Measurements from ENCODE around the gene MGAT4C.

MGAT4C gene

GRCh38 chr12:85993746-85994145 lies 262.4 kb downstream of the MGAT4C start:
- in situ Hi-C loops (cut with MboI; ENCODE audit: low sequenced_read_pairs) = no loop called here

- in situ Hi-C loops (cut with MboI; ENCODE audit: low sequenced_read_pairs) = no loop called here
These were observed 270.2 kb downstream of the MGAT4C start for GRCh38 chr12:85985996-85986395.

- in situ Hi-C loops (cut with MboI; ENCODE audit: low sequenced_read_pairs) = no loop called here
These were observed 272.6 kb downstream of the MGAT4C start for GRCh38 chr12:85983601-85984000.

GRCh38 chr12:85979641-85980040 lies 276.6 kb downstream of the MGAT4C start:
- in situ Hi-C loops (cut with MboI; ENCODE audit: low sequenced_read_pairs) = no loop called here

GRCh38 chr12:85975716-85976115 lies 280.5 kb downstream of the MGAT4C start:
- in situ Hi-C loops (cut with MboI; ENCODE audit: low sequenced_read_pairs) = no loop called here

GRCh38 chr12:85971800-85972199 lies 284.4 kb downstream of the MGAT4C start:
- in situ Hi-C loops (cut with MboI; ENCODE audit: low sequenced_read_pairs) = no loop called here

- in situ Hi-C loops (cut with MboI; ENCODE audit: low sequenced_read_pairs) = no loop called here
These were observed 287.6 kb downstream of the MGAT4C start for GRCh38 chr12:85968606-85969005.

DNA sequence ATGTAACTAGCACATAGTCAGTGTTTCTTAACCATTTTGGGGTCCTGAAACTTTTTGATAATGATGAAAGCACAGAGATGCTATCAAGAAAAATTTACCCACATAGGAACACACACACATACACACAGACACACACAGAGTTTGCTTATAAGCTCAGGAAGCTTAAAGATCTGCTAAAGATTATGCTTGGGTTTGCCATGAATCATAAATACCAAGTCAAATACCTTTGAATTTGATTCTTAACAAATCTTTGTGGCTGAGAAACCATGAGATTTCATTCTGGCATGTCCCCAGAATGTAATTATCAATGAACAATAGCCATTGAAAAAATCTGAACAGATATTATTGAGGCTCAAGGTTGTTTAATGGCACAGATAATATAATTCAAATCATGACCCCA lies 292.9 kb downstream of the MGAT4C start:
- in situ Hi-C loops (cut with MboI; ENCODE audit: low sequenced_read_pairs) = no loop called here

DNA sequence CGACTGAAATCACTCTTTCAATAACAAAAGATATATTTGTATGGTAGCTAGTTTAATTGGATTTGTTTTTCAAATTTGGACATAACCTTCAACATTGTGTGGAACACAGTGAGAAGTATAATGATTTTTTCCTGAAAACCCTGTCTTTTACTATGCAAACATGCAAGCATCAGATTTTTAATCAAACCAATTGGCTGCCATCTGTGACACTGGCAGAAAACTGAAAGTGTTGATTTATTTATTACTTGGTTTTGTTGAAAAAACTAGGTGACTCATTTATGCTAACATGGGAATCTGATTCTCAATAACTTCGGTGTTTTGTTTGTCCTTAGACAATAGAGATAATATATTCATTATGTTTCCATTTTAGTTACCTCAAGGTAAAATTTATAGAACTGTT lies 300.1 kb downstream of the MGAT4C start:
- in situ Hi-C loops (cut with MboI; ENCODE audit: low sequenced_read_pairs) = no loop called here

DNA sequence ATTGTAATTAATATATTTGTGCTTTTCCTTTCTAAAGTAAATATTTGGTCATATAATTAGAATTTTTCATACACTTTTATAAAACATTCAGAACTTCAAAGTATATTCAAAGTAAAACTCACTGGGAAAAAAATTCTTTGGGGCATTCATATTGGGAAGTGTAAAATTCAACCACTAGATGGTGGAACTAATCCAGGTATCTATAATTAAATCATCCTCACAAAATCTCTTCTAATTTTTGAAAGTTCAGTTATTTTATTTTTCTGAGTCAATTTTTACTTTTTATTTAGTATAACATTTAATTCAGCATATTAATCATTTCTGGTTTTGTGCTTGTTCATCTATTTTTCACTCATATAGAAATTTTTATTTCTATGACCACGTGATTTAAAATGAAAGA lies 301.1 kb downstream of the MGAT4C start:
- in situ Hi-C loops (cut with MboI; ENCODE audit: low sequenced_read_pairs) = no loop called here

DNA sequence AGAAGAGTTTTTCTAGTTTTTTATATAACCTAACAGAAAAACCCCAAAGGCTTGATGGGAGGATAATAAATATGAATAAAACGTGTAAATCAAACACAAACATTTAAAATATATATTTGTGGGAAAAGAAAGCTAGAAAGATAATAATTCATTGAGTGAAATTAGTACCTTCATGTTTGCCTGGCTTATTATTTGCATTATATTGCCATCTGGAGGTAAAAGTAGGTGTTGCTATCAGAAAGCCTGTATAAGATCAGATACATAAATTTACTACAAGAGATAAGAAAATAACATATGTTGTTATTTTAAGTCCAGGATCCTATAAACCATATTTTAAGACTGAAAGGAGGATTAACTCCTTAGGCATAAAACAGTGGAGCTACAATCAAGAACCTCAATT lies 304.4 kb downstream of the MGAT4C start:
- in situ Hi-C loops (cut with MboI; ENCODE audit: low sequenced_read_pairs) = no loop called here

GRCh38 chr12:85949253-85949652 lies 306.9 kb downstream of the MGAT4C start:
- in situ Hi-C loops (cut with MboI; ENCODE audit: low sequenced_read_pairs) = no loop called here

DNA sequence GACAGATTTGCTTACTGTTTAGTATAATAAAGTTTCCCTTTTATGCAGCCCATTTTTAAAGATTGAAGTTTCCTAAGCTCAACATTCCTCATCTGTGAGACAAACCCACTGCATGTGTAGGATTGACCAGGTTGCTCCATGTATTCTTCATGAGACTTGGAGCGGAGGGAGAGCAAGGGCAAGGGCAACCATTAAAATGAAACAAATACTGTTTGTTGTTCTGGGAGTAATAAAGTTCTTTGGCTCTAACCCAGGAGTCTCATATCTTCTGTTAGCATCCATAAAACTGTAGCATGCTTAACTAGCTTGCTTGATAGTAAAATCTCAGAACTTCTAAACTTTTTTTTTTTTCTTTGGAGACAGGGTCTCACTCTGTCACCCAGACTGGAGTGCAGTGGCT lies 307.9 kb downstream of the MGAT4C start:
- in situ Hi-C loops (cut with MboI; ENCODE audit: low sequenced_read_pairs) = no loop called here

GRCh38 chr12:85947286-85947685 lies 308.9 kb downstream of the MGAT4C start:
- in situ Hi-C loops (cut with MboI; ENCODE audit: low sequenced_read_pairs) = no loop called here

- in situ Hi-C loops (cut with MboI; ENCODE audit: low sequenced_read_pairs) = no loop called here
These were observed 309.8 kb downstream of the MGAT4C start for GRCh38 chr12:85946375-85946774.

DNA sequence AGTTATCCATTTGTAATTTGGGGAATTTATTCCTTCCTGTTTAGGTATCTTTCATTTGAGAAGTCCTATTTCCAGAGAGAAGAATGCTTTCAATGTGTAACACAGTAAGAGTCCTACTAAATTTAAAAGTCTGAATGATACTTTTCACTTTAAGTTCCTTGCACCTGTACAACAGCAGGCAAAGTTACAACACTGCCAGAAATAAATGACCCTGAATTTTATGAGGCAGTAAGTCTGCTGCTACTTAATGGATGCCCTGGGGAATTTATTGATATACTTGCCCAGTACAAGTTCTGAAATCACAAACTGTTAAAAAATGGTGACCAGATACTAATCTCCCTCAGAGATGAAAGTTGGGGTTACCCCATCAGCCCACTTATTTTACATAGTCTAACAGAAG lies 329.0 kb downstream of the MGAT4C start:
- in situ Hi-C loops (cut with MboI; ENCODE audit: low sequenced_read_pairs) = no loop called here

- in situ Hi-C loops (cut with MboI; ENCODE audit: low sequenced_read_pairs) = no loop called here
These were observed 332.3 kb downstream of the MGAT4C start for GRCh38 chr12:85923767-85924331.

DNA sequence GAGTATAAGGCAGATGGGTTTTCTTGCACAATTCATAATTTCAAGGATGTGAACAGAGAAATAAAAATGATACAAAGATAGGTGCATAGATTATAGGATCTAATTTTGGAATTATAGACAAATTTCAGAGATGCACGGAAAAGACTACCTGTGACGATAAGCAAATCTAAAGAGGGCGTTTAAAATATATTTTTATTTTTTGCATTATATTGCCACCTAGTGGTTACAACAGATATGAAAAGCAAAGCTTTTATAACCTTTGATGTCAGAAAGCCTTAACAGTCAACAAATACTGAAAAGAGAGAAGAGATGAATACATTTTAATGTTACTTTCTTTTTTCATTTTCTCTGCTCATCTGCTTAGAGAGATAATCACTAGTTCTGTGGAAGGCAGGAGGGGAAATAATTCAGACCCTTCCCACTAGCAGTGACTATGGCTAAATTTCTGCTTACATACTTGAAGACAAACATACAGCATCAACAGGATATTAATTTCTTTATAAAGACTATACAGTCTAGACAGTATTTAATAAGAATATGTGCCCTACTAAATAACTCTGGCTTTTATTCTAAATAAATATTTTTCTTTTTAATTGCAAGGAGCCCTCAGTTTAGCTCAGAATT lies 335.8 kb downstream of the MGAT4C start:
- in situ Hi-C loops (cut with MboI; ENCODE audit: low sequenced_read_pairs) = no loop called here
